Loucy (cell line): Measurements from ENCODE around the gene PON2.

Experiments used
- H2AFZ ChIP-seq: fragments of 200-600 bp; sonication (generic); 2 replicates; pipeline ENCODE4 v1.6.0; 2016; ENCODE audit warnings: antibody characterized with exemption, mild to moderate bottlenecking, low read length, moderate library complexity
- H3F3A ChIP-seq: fragments of 200-600 bp; 2 replicates; pipeline ENCODE4 v1.6.0; 2016; ENCODE audit warnings: antibody characterized with exemption, low read depth, mild to moderate bottlenecking
- H3K27me3 ChIP-seq: fragments of 200-600 bp; sonication (generic); 2 replicates; pipeline ENCODE4 v1.6.1; 2014; ENCODE audit warnings: low read length, mild to moderate bottlenecking; ENCODE audit not compliant: insufficient read depth, poor library complexity, severe bottlenecking
- H3K36me3 ChIP-seq: fragments of 200-600 bp; sonication (generic); 2 replicates; pipeline ENCODE4 v1.6.1; 2016; ENCODE audit warnings: low read length; ENCODE audit not compliant: insufficient read depth
- H3K4me1 ChIP-seq: fragments of 200-600 bp; sonication (generic); 2 replicates; pipeline ENCODE4 v1.5.1; 2014; ENCODE audit warnings: low read length, mild to moderate bottlenecking; ENCODE audit not compliant: insufficient read depth, poor library complexity, severe bottlenecking
- H3K4me2 ChIP-seq: fragments of 200-600 bp; sonication (generic); 2 replicates; pipeline ENCODE4 v1.6.0; 2014; ENCODE audit warnings: antibody characterized with exemption, low read length, low read depth, mild to moderate bottlenecking; ENCODE audit not compliant: poor library complexity, severe bottlenecking
- H3K4me3 ChIP-seq: fragments of 200-600 bp; sonication (generic); 2 replicates; pipeline ENCODE4 v1.5.1; 2014; ENCODE audit warnings: low read length, mild to moderate bottlenecking, mixed read lengths; ENCODE audit not compliant: poor library complexity, severe bottlenecking
- H3K79me2 ChIP-seq: fragments of 200-600 bp; sonication (generic); 2 replicates; pipeline ENCODE4 v1.6.1; 2014; ENCODE audit warnings: low read length; ENCODE audit not compliant: insufficient read depth
- H3K9ac ChIP-seq: fragments of 200-600 bp; sonication (generic); 2 replicates; pipeline ENCODE4 v1.6.0; 2014; ENCODE audit warnings: mild to moderate bottlenecking, low read depth, low read length, moderate library complexity; ENCODE audit not compliant: poor library complexity, severe bottlenecking
- H3K9me2 ChIP-seq: fragments of 200-600 bp; sonication (generic); replicated peaks from 2 replicates; pipeline ENCODE4 v1.6.1; 2016; ENCODE audit warnings: low read depth, low read length, mixed read lengths
- H3K9me3 ChIP-seq: fragments of 200-600 bp; sonication (generic); 2 replicates; pipeline ENCODE4 v1.6.1; 2014; ENCODE audit warnings: mild to moderate bottlenecking, antibody characterized with exemption, low read length, low read depth; ENCODE audit not compliant: insufficient read depth
- H4K20me1 ChIP-seq: fragments of 200-600 bp; sonication (generic); 2 replicates; pipeline ENCODE4 v1.6.0; 2014; ENCODE audit warnings: antibody characterized with exemption, low read length, mild to moderate bottlenecking; ENCODE audit not compliant: insufficient read depth, poor library complexity, severe bottlenecking
- CTCF ChIP-seq: fragments of 200-600 bp; sonication (generic); conservative IDR thresholded peaks from 2 replicates; pipeline ENCODE4 v1.5.1; 2014; ENCODE audit warnings: mild to moderate bottlenecking, antibody characterized with exemption, low read length
- EZH2phosphoT487 ChIP-seq: fragments of 200-600 bp; IDR thresholded peaks from 2 replicates; pipeline ENCODE4 v1.6.1; 2018; ENCODE audit warnings: antibody characterized with exemption, mild to moderate bottlenecking, moderate library complexity, borderline replicate concordance

The PON2 gene

GRCh38 chr7:95404316-95404865 lies 30.4 kb downstream of the PON2 start:
- no peaks in the 10 kb centered on the region for H3F3A ChIP-seq
- H3K27me3 ChIP-seq = no peaks in the 10 kb centered on the region
- H3K9ac ChIP-seq = no peak overlapping the region
- H3K9me2 ChIP-seq = no peaks in the 10 kb centered on the region
- no peaks in the 10 kb centered on the region for H3K36me3 ChIP-seq
- H3K79me2 ChIP-seq = no peaks in the 10 kb centered on the region
- TF ChIP-seq EZH2phosphoT487 (no peak), CTCF (no peak)
- H3K4me1 ChIP-seq = no peaks in the 10 kb centered on the region
- no peak overlapping the region for H3K4me3 ChIP-seq
- no peak overlapping the region for H2AFZ ChIP-seq
- no peak overlapping the region for H3K4me2 ChIP-seq
- no peaks in the 10 kb centered on the region for H4K20me1 ChIP-seq
- no peaks in the 10 kb centered on the region for H3K9me3 ChIP-seq

- no peak overlapping the region for H2AFZ ChIP-seq
- H3K9ac ChIP-seq = no peak overlapping the region
- H3K36me3 ChIP-seq = no peaks in the 10 kb centered on the region
- no peak overlapping the region for H3K4me3 ChIP-seq
- H3F3A ChIP-seq = no peaks in the 10 kb centered on the region
- H3K9me3 ChIP-seq = no peaks in the 10 kb centered on the region
- H3K4me2 ChIP-seq = no peak overlapping the region
- no peaks in the 10 kb centered on the region for H3K9me2 ChIP-seq
- no peaks in the 10 kb centered on the region for H3K79me2 ChIP-seq
- no peaks in the 10 kb centered on the region for H3K4me1 ChIP-seq
- no peaks in the 10 kb centered on the region for H3K27me3 ChIP-seq
- TF ChIP-seq EZH2phosphoT487 (no peak), CTCF (no peak)
- no peaks in the 10 kb centered on the region for H4K20me1 ChIP-seq
These were observed 36.5 kb downstream of the PON2 start for GRCh38 chr7:95398155-95398940.

GRCh38 chr7:95397381-95397780 lies 37.4 kb downstream of the PON2 start:
- no peak overlapping the region for H3K4me2 ChIP-seq
- H3K9me3 ChIP-seq = no peaks in the 10 kb centered on the region
- no peak overlapping the region for H2AFZ ChIP-seq
- TF ChIP-seq EZH2phosphoT487 (no peak), CTCF (no peak)
- H3K9me2 ChIP-seq = no peaks in the 10 kb centered on the region
- H3K27me3 ChIP-seq = no peaks in the 10 kb centered on the region
- no peak overlapping the region for H3K4me3 ChIP-seq
- no peaks in the 10 kb centered on the region for H3K36me3 ChIP-seq
- H3F3A ChIP-seq = no peaks in the 10 kb centered on the region
- no peak overlapping the region for H3K9ac ChIP-seq
- H3K79me2 ChIP-seq = no peaks in the 10 kb centered on the region
- no peaks in the 10 kb centered on the region for H3K4me1 ChIP-seq
- no peaks in the 10 kb centered on the region for H4K20me1 ChIP-seq
